NB4 (cell line): ENCODE results near the gene NEO1.

ENCODE experiments used
- CTCF ChIP-seq: IDR thresholded peaks from one replicate; pipeline ENCODE4 v1.5.1; 2012; ENCODE audit warnings: low read depth, low read length
- MAX ChIP-seq: IDR thresholded peaks from 2 replicates; pipeline ENCODE4 v1.6.1; 2011; ENCODE audit warnings: low read depth, low read length

- TF ChIP-seq MAX (no peak), CTCF (no peak)
Measured at GRCh38 chr15:73035221-73035620, 17.0 kb upstream of the NEO1 start.
